ENCODE results near the gene KDM8.

KDM8 gene

DNA sequence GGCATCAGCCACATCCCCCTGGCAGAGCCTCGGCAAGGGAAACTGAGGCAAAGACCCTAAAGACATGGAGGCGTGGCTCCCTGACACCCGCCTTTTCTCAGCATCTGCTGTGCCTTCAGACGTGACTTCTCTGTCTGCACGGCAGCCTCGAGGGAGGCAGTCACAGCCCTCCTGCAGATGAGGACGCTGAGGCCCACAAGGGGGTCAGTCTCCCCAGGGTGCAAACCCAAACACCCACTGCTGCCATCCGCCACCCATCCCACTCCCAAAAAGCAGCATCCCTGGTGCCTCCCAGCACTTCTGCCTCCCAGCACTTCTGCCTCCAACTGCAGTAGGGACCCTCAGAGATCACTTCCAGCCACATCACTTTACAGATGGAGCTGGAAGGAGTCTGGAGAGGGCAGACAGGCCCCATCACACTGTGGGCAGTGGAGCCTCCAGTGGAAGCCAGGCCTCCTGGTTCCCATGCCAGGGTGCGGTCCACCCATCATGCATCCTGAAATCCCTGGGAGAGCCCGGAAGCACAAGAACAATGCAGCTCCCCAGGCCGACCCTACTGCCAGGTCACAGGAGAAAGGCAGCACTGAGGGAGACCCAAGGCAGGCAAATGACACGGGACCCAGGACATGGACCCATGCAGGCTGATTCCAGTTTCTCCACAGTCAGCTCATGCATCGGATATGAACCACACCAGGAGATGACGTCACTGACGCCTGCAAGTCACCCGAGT lies 23.8 kb downstream of the KDM8 start:
- TF ChIP-seq Cebpa-rat (IDR thresholded peaks at IDR 0.05): no peak
- Histone ChIP-seq H3K4me3 (no peak overlapping the region), H3K9ac (peak overlapping the region in 4 of 11 experiments; percentile 3 to 54 (median 44); a peak in 7 of 22 replicates), H3K9me3 (replicated peaks in 1 of 11) (no peaks in the 10 kb centered on the region), H3K4me2 (peak overlapping the region; percentile 2 to 94 (median 79)), H3K4me1 (peaks cover 74 to 100% (median 98%) of the 10 kb centered on the region in 10 experiments), H3K27ac (peak overlapping the region in 6 of 11 experiments; percentile 8 to 83 (median 79); a peak in 9 of 22 replicates), H4K20me1 (peaks cover 0 to 46% (median 0%) of the 10 kb centered on the region in 11 experiments; a peak in 4 of 22 replicates), H3K27me3 (peaks cover 0 to 13% (median 0%) of the 10 kb centered on the region in 11 experiments; a peak in 3 of 22 replicates), H3K36me3 (peaks cover 0 to 19% (median 6%) of the 10 kb centered on the region in 11 experiments; a peak in 7 of 22 replicates)

DNA sequence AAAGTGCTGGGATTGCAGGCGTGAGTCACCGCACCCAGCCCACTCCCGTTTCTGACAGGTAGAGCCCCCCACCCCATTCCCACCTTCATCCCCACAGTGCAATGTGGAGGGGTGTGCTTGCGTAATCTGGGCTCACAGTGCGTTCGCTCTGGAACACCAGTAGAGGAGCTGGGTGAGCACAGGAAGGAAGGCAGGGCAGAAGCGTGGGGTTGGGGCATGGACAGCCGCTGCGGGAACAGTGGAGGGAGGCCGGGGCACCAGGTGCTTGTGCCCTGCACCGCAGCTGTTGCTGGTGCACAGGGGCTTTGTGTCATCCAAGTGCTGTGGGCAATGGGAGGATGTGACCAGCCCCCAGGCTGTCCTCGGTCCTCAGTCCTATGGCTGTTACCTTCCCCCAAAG lies 24.7 kb downstream of the KDM8 start:
- Histone ChIP-seq H3K9me3 (replicated peaks in 1 of 11) (no peaks in the 10 kb centered on the region), H3K27me3 (peaks cover 0 to 15% (median 0%) of the 10 kb centered on the region in 11 experiments; a peak in 2 of 22 replicates), H3K4me1 (peaks cover 74 to 100% (median 98%) of the 10 kb centered on the region in 10 experiments), H3K36me3 (peaks cover 0 to 19% (median 6%) of the 10 kb centered on the region in 11 experiments; a peak in 7 of 22 replicates), H3K9ac (peak overlapping the region in 3 of 11 experiments; percentile 3 to 40 (median 20); a peak in 4 of 22 replicates), H3K4me3 (no peak overlapping the region; a peak in 1 of 20 replicates), H4K20me1 (peaks cover 0 to 46% (median 0%) of the 10 kb centered on the region in 11 experiments; a peak in 4 of 22 replicates), H3K27ac (peak overlapping the region in 4 of 11 experiments; percentile 79 to 83 (median 80); a peak in 8 of 22 replicates), H3K4me2 (peak overlapping the region; percentile 65 to 94 (median 79))
- TF ChIP-seq Cebpa-rat (IDR thresholded peaks at IDR 0.05): peak in 6 of 11 experiments; percentile 15 to 84 (median 46); a peak in 7 of 22 replicates

DNA sequence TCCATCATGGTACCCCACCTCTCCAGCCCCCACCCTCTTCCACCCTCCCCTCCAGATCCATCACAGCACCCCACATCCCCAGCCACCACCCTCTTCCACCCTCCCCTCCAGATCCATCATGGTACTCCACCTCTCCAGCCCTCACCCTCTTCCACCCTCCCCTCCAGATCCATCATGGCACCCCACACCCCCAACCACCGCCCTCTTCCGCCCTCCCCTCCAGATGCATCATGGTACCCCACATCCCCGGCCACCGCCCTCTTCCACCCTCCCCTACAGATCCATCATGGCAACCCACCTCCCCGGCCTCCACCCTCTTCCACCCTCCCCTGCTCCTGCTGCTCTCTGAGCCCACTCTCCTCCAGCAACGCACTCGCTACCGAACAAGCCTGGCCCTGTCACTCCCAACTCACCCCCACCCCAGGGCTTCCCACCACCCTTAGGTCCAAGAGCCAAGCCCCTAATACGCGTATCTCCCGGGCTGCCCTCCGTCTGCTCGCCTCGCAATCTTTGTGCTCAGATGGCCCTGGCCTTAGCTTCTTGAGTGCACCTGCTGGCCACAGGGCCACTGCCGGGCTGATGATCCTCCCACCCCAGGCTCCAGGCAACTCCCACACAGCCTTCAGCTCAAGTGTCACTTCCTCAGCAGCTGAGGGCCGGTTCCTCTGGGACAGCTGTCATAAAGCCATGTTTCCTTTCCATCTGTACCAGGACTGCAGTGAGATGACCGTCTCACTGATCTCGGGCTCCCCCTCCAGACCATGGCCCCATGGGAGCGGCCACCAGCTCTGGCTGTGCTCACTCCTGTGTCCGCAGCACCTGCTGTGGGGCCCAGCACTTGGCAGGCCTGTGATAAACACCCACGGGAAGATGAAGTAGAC lies 25.5 kb downstream of the KDM8 start:
- Histone ChIP-seq H3K4me1 (peaks cover 80 to 100% (median 98%) of the 10 kb centered on the region in 10 experiments), H3K4me2 (peak overlapping the region; percentile 76 to 94 (median 92)), H3K36me3 (peaks cover 0 to 21% (median 6%) of the 10 kb centered on the region in 11 experiments; a peak in 8 of 22 replicates), H3K27ac (peak overlapping the region in 7 of 11 experiments; percentile 46 to 83 (median 79); a peak in 13 of 22 replicates), H3K9ac (peak overlapping the region in 6 of 11 experiments; percentile 14 to 76 (median 52); a peak in 11 of 22 replicates), H3K9me3 (replicated peaks in 1 of 11) (no peaks in the 10 kb centered on the region), H4K20me1 (peaks cover 0 to 42% (median 0%) of the 10 kb centered on the region in 11 experiments; a peak in 4 of 22 replicates), H3K27me3 (peaks cover 0 to 19% (median 0%) of the 10 kb centered on the region in 11 experiments; a peak in 2 of 22 replicates), H3K4me3 (peak overlapping the region in 5 of 10 experiments; percentile 13 to 48 (median 41); a peak in 6 of 20 replicates)
- no peak for TF ChIP-seq Cebpa-rat (IDR thresholded peaks at IDR 0.05)

DNA sequence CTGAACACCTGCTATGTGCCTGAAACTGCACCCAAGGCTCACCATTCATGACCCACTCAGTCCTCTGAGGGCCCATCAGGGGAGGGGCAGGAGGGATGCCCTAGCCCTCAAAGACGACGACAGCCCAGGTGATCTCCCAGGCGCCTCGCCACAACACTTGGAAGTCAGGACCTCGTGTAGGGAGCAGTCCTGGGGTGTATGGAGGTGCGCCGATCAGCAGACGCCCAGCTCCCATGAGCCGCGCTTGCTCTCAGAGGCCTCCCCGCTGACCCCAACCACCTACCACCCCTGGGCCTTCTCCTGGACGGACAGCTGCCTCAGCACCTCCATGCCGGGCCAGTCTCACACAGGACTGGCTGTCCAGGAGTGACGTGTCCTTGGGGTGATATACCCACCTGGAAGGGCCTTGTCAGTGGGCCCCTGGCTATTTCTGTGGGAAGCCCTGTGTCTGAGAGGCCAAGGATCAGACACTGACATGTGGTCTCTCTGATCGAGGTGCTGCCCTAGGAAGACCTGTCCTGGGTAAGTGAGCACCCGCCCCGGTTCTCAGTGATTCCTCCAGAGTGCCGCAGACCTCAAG lies 26.7 kb downstream of the KDM8 start:
- Histone ChIP-seq H3K4me1 (peaks cover 89 to 100% (median 99%) of the 10 kb centered on the region in 10 experiments), H3K9ac (peak overlapping the region in 7 of 11 experiments; percentile 12 to 76 (median 39); a peak in 10 of 22 replicates), H3K27me3 (peaks cover 0 to 19% (median 0%) of the 10 kb centered on the region in 11 experiments; a peak in 2 of 22 replicates), H3K27ac (peak overlapping the region in 7 of 11 experiments; percentile 37 to 83 (median 79); a peak in 14 of 22 replicates), H4K20me1 (peaks cover 0 to 31% (median 0%) of the 10 kb centered on the region in 11 experiments; a peak in 4 of 22 replicates), H3K4me3 (0 out of 20 replicates have a peak overlapping the region, but pooled peaks of 3 of the 10 experiments have one; percentile 29 to 46 (median 41)), H3K36me3 (peaks cover 0 to 11% (median 0%) of the 10 kb centered on the region in 11 experiments; a peak in 4 of 22 replicates), H3K4me2 (peak overlapping the region; percentile 76 to 94 (median 92)), H3K9me3 (replicated peaks in 1 of 11) (no peaks in the 10 kb centered on the region)
- TF ChIP-seq Cebpa-rat (IDR thresholded peaks at IDR 0.05): no peak

- peaks cover 0 to 19% (median 0%) of the 10 kb centered on the region in 11 experiments; a peak in 2 of 22 replicates for H3K27me3 ChIP-seq
- H3K9me3 ChIP-seq (replicated peaks in 1 of 11): no peaks in the 10 kb centered on the region
- no peak for TF ChIP-seq Cebpa-rat (IDR thresholded peaks at IDR 0.05)
- H4K20me1 ChIP-seq: peaks cover 0 to 29% (median 0%) of the 10 kb centered on the region in 11 experiments; a peak in 4 of 22 replicates
- peak overlapping the region in 2 of 10 experiments; percentile 1 to 3; a peak in 1 of 20 replicates for H3K4me3 ChIP-seq
- peaks cover 93 to 100% (median 100%) of the 10 kb centered on the region in 10 experiments for H3K4me1 ChIP-seq
- peak overlapping the region; percentile 76 to 94 (median 92) for H3K4me2 ChIP-seq
- H3K9ac ChIP-seq: peak overlapping the region in 7 of 11 experiments; percentile 12 to 76 (median 39); a peak in 9 of 22 replicates
- peak overlapping the region in 7 of 11 experiments; percentile 37 to 83 (median 79); a peak in 14 of 22 replicates for H3K27ac ChIP-seq
- peaks cover 0 to 7% (median 0%) of the 10 kb centered on the region in 11 experiments; a peak in 2 of 22 replicates for H3K36me3 ChIP-seq
These were observed 27.3 kb downstream of the KDM8 start for GRCh38 chr16:27230562-27231001.

GRCh38 chr16:27231692-27232060 lies 28.4 kb downstream of the KDM8 start:
- peaks cover 93 to 100% (median 100%) of the 10 kb centered on the region in 10 experiments for H3K4me1 ChIP-seq
- H3K9ac ChIP-seq: peak overlapping the region in 9 of 11 experiments; percentile 4 to 75 (median 57); a peak in 17 of 22 replicates
- H3K27me3 ChIP-seq: peaks cover 0 to 10% (median 0%) of the 10 kb centered on the region in 11 experiments; a peak in 2 of 22 replicates
- peaks cover 0 to 22% (median 0%) of the 10 kb centered on the region in 11 experiments; a peak in 3 of 22 replicates for H4K20me1 ChIP-seq
- peaks cover 0 to 7% (median 0%) of the 10 kb centered on the region in 11 experiments; a peak in 2 of 22 replicates for H3K36me3 ChIP-seq
- H3K4me3 ChIP-seq: peak overlapping the region in 3 of 10 experiments; percentile 21 to 41 (median 33); a peak in 4 of 20 replicates
- no peak for TF ChIP-seq Cebpa-rat (IDR thresholded peaks at IDR 0.05)
- no peaks in the 10 kb centered on the region for H3K9me3 ChIP-seq (replicated peaks in 1 of 11)
- H3K4me2 ChIP-seq: peak overlapping the region; percentile 76 to 94 (median 92)
- H3K27ac ChIP-seq: peak overlapping the region in 10 of 11 experiments; percentile 30 to 83 (median 66); a peak in 18 of 22 replicates
